Measurements from ENCODE around the gene SVEP1.
A peak's percentile ranks its signal among the peaks of the same experiment; 100 is the strongest.

SVEP1 gene

GRCh38 chr9:110509792-110510191 lies 69.7 kb downstream of the SVEP1 start:
- no peak for DNase-seq (ENCODE audit: low read depth)
- TF ChIP-seq CTCF (IDR thresholded peaks at IDR 0.05; ENCODE audit: low read length, missing control alignments): no peak
- H3K4me3 ChIP-seq (replicated peaks; ENCODE audit: low read depth, low read length): no peak overlapping the region

- no peak overlapping the region for H3K4me3 ChIP-seq (replicated peaks; ENCODE audit: low read depth, low read length)
- no peak for TF ChIP-seq CTCF (IDR thresholded peaks at IDR 0.05; ENCODE audit: low read length, missing control alignments)
- DNase-seq (ENCODE audit: low read depth): peak; percentile 14
Observed at GRCh38 chr9:110502842-110503241, 76.7 kb downstream of the SVEP1 start.

GRCh38 chr9:110499608-110500007 lies 79.9 kb downstream of the SVEP1 start:
- TF ChIP-seq CTCF (IDR thresholded peaks at IDR 0.05; ENCODE audit: low read length, missing control alignments): no peak
- no peak for DNase-seq (ENCODE audit: low read depth)
- no peak overlapping the region for H3K4me3 ChIP-seq (replicated peaks; ENCODE audit: low read depth, low read length)

- DNase-seq (ENCODE audit: low read depth): no peak
- TF ChIP-seq CTCF (IDR thresholded peaks at IDR 0.05; ENCODE audit: low read length, missing control alignments): no peak
- no peak overlapping the region for H3K4me3 ChIP-seq (replicated peaks; ENCODE audit: low read depth, low read length)
Observed at GRCh38 chr9:110487196-110487595, 92.3 kb downstream of the SVEP1 start.

GRCh38 chr9:110486218-110486617 lies 93.3 kb downstream of the SVEP1 start:
- peak; percentile 30 for DNase-seq (ENCODE audit: low read depth)
- no peak overlapping the region for H3K4me3 ChIP-seq (replicated peaks; ENCODE audit: low read depth, low read length)
- TF ChIP-seq CTCF (IDR thresholded peaks at IDR 0.05; ENCODE audit: low read length, missing control alignments): no peak

- no peak for DNase-seq (ENCODE audit: low read depth)
- H3K4me3 ChIP-seq (replicated peaks; ENCODE audit: low read depth, low read length): no peak overlapping the region
- TF ChIP-seq CTCF (IDR thresholded peaks at IDR 0.05; ENCODE audit: low read length, missing control alignments): no peak
Observed at GRCh38 chr9:110479481-110479880, 100.1 kb downstream of the SVEP1 start.

GRCh38 chr9:110476251-110476650 lies 103.3 kb downstream of the SVEP1 start:
- no peak for DNase-seq (ENCODE audit: low read depth)
- TF ChIP-seq CTCF (IDR thresholded peaks at IDR 0.05; ENCODE audit: low read length, missing control alignments): no peak
- no peak overlapping the region for H3K4me3 ChIP-seq (replicated peaks; ENCODE audit: low read depth, low read length)
